ENCODE measurements around the gene NIPBL. TPM values are rescaled to one million over a fixed set of nuclear protein-coding genes. Genes with fewer than 3 reads are reported as not detected.
"Not testable (repeated sequence)": the region's sequence is repeated elsewhere in the genome, so short reads cannot be mapped to it uniquely, and the experiment has no call there.

NIPBL gene
- total RNA-seq, 1 donor from 2014 or later = 28.9 TPM

DNA sequence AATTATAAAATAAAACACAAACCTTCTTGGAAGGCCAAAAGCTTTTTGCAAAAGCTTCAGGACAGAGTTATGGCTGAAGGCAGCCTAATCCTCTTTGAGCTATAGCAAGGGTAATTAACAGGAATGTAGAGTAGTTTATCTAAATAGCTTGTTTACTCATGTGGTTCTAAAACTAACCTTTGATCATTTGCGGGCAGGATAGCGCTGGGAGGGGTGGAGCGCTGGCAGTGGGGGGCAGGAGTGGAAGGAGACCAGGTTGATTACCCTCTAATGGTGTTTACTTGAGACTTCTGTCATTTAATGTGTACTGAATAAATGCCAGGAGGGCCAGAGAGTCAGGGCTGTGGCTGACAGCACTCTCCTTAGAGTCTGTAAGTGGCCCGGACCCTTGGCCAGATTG is 217.2 kb downstream of the NIPBL start:
- DNase-seq; ATAC-seq (ENCODE audit: poor library complexity); intact Hi-C loops (cut with DNase I): not testable (repeated sequence)

DNA sequence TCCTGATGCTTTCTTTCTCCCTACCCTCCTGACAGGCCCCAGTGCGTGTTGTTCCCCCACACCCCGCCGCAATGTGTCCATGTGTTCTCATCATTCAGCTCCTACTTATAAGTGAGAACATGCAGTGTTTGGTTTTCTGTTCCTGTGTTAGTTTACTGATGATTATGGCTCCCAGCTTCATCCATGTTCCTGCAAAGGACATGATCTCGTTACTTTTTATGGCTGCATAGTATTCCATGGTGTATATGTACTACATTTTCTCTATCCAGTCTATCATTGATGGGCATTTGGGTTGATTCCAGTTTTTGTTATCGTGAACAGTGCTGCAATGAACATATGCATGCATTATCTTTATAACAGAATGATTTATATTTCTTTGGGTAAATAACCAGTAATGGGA is 222.7 kb downstream of the NIPBL start:
- ATAC-seq (ENCODE audit: poor library complexity); intact Hi-C loops (cut with DNase I); DNase-seq: not testable (repeated sequence)

DNA sequence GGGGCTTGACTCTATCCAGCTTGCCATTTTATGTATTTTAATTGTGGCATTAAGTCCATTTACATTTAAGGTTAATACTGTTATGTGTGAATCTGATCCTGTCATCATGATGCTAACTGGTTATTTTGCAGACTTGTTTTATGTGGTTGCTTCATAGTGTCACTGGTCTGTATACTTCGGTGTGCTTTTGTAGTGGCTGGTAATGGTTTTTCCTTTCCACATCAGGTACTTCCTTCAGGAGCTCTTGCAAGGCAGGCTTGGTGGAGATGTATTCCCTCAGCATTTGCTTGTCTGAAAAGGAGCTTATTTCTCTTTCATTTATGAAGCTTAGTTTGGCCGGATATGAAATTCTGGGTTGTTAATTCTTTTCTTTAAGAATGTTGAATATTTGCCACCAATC is 226.7 kb downstream of the NIPBL start:
- no peak for DNase-seq
- intact Hi-C loops (cut with DNase I) = no loop called here
- no peak for ATAC-seq (ENCODE audit: poor library complexity)

DNA sequence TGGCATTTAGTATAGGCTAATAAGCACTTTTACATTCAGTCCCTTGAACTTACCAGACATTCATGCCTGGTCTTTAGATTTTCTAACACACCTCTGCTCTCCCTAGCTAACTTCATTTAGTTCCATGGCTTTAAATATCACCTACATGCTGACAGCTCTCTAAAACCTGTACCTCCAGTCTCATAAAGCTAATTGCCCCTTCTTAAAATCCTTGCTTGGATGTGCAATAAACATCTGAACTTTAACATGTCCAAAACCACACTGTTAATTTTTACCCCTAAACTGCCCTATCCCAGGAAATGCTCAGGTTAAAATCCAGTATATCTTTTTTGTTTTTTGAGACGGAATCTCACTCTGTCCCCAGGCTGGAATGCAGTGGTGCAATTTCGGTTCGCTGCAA is 232.8 kb downstream of the NIPBL start:
- intact Hi-C loops (cut with DNase I) = no loop called here
- DNase-seq (no peak), ATAC-seq (ENCODE audit: poor library complexity) (no peak)

DNA sequence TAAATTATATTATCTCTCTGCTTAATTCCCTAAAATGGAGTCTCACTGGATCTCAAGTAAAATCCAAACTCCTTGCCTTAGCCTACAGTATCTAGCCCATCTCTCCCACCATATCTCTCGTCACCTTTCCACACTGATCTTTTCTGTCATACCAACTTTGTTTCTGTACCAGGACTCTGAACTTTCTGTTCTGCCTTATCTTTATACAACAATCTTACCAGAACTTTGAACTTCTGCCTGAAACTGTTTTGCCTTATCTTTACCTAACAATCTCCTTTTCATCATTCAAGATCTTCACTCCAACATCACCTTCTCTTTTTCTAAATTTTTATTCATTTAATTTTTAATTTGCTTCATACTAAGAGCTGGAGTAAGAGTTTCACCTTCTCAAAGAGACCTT is 233.6 kb downstream of the NIPBL start:
- intact Hi-C loops (cut with DNase I) = no loop called here
- DNase-seq (no peak), ATAC-seq (ENCODE audit: poor library complexity) (no peak)

DNA sequence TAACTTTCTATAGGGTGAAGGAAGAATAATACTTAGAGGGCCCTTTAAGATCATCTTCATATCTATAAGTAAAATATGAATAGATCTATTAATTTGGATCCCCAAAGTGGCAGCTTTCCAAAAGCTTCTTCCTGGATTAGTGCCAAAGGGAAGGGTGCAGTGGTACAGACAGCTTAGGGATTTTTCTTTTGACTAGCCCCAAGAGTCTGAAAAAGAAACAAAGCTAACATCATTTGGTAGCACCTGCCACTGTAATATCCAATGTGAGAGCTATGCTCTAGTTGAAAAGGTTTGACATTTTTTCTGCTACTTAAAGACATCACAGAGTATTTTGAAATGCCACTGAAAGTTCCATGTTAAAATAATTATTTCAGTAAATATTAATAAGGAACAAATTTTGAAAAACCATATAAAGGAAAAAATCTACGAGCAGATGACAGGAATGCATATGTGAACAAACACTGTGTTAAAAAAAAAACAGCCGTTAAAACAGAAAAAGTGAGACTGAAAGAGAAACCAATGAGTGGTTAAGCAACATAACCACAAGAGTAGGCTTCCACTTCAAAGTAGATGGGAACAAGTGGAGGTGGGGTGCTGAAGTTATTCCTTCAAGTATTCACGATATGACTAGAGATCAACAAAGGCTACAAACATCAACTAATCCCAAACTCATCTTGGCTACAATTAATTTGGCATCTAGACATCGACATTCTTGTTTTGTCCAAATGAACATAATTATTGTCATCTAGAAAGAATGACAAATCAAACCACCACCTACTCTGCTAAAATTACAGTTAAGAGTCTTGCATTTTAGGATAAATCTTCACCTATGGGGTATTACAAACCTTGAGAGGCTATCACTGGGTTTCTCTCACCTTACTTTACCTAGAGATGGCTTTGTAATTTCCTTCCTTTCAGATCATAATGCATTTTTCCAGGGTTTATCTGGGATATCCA is 235.1 kb downstream of the NIPBL start:
- intact Hi-C loops (cut with DNase I) = no loop called here
- DNase-seq = no peak
- no peak for ATAC-seq (ENCODE audit: poor library complexity)

DNA sequence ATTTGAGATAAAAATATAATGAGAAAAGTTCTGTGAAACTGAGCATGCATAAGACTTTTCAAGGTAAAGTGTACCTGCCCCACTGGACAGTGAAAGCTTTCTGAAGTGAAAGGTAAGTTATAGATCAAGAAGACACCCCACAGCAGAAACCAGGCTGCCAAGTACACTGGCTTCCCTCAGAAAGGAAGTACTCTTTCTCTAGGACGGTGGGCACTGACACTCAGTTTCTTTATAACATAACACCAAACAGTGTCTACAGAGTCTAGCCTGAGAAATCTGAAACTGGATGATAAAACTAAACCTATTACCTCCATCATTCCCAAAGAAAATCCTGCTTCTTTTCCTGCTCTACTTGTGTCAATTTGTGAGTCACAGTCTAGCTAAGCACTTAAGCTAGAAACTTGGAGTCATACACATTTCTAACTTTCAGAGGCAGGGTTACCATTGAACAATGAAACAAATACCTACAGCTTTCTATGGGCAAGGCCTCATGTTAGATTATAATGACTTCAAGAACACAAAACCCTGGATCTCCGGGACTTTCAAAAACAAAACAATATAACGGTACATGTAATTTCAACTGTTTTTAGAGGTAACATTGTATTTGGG is 235.9 kb downstream of the NIPBL start:
- intact Hi-C loops (cut with DNase I) = no loop called here
- ATAC-seq (ENCODE audit: poor library complexity) (no peak), DNase-seq (no peak)
